PFSK-1 (cell line): Measurements from ENCODE around the gene SLC38A11.

ENCODE experiments used
- FOXP2 ChIP-seq: optimal IDR thresholded peaks from 2 replicates; pipeline ENCODE3; 2011; ENCODE audit warnings: borderline replicate concordance, control low read depth, inconsistent platforms; ENCODE audit not compliant: insufficient read depth; ENCODE audit errors: extremely low read length, extremely low read depth
- POLR2AphosphoS5 ChIP-seq: IDR thresholded peaks from 2 replicates; pipeline ENCODE4 v1.6.1; 2012; ENCODE audit warnings: low read depth, mild to moderate bottlenecking, control low read depth, low read length, moderate library complexity
- REST ChIP-seq, 2 experiments: IDR thresholded peaks; 2 replicates each; pipeline versions ENCODE4 v1.6.1 to v1.8.0; 2011 to 2012; ENCODE audit warnings: low read depth in 2 of 2, low read length in 2 of 2, control low read depth in 1 of 2, inconsistent platforms in 1 of 2, mild to moderate bottlenecking in 1 of 2, moderate library complexity in 1 of 2; ENCODE audit not compliant: insufficient read depth in 1 of 2
- SIN3A ChIP-seq: IDR thresholded peaks from 2 replicates; pipeline ENCODE4 v1.6.1; 2012; ENCODE audit warnings: mild to moderate bottlenecking, low read length, moderate library complexity, borderline replicate concordance; ENCODE audit not compliant: insufficient read depth
- TAF1 ChIP-seq: IDR thresholded peaks from 2 replicates; pipeline ENCODE4 v1.6.1; 2012; ENCODE audit warnings: low read length, control low read depth, borderline replicate concordance; ENCODE audit not compliant: insufficient read depth

The SLC38A11 gene

GRCh38 chr2:164903204-164903603 lies 52.1 kb downstream of the SLC38A11 start:
- TF ChIP-seq FOXP2 (no peak), POLR2AphosphoS5 (no peak), SIN3A (no peak), REST (IDR thresholded peaks at IDR 0.05; ENCODE audit: insufficient read depth in 1 of 2, low read depth in 2 of 2, low read length in 2 of 2) (no peak), TAF1 (no peak)

GRCh38 chr2:164899121-164899520 lies 56.2 kb downstream of the SLC38A11 start:
- no peak for TF ChIP-seq FOXP2
- no peak for TF ChIP-seq SIN3A
- TF ChIP-seq POLR2AphosphoS5, result no peak
- TF ChIP-seq REST (IDR thresholded peaks at IDR 0.05; ENCODE audit: insufficient read depth in 1 of 2, low read depth in 2 of 2, low read length in 2 of 2), result no peak
- no peak for TF ChIP-seq TAF1

- TF ChIP-seq FOXP2 (no peak), TAF1 (no peak), REST (IDR thresholded peaks at IDR 0.05; ENCODE audit: insufficient read depth in 1 of 2, low read depth in 2 of 2, low read length in 2 of 2) (no peak), POLR2AphosphoS5 (no peak), SIN3A (no peak)
Observed at GRCh38 chr2:164898475-164898874, 56.9 kb downstream of the SLC38A11 start.

- no peak for TF ChIP-seq REST (IDR thresholded peaks at IDR 0.05; ENCODE audit: insufficient read depth in 1 of 2, low read depth in 2 of 2, low read length in 2 of 2)
- no peak for TF ChIP-seq TAF1
- no peak for TF ChIP-seq FOXP2
- no peak for TF ChIP-seq POLR2AphosphoS5
- no peak for TF ChIP-seq SIN3A
Observed at GRCh38 chr2:164897469-164898260, 57.7 kb downstream of the SLC38A11 start.
